ENCODE data around the gene SLC27A4.

SLC27A4 gene

DNA sequence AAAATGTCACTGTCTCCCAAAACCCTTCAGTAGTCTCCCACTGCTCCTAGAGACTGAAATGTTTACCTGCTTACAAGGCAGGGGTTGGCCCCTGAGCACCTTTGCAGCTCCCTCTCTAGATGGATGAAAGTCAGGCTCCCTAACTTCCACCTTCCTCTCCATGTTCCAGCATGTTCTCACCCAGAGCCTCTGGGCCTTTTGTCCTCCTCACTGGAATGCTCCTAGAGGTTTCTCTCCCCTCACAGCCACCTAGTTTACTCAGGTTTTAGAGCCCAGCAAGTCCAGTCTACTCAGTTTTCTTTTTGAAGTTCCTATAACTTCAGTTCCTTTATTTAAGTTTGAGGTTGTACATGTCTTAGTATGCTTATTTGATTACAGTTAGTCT lies 30.0 kb downstream of the SLC27A4 start:
- TF ChIP-seq, protein P1, sequence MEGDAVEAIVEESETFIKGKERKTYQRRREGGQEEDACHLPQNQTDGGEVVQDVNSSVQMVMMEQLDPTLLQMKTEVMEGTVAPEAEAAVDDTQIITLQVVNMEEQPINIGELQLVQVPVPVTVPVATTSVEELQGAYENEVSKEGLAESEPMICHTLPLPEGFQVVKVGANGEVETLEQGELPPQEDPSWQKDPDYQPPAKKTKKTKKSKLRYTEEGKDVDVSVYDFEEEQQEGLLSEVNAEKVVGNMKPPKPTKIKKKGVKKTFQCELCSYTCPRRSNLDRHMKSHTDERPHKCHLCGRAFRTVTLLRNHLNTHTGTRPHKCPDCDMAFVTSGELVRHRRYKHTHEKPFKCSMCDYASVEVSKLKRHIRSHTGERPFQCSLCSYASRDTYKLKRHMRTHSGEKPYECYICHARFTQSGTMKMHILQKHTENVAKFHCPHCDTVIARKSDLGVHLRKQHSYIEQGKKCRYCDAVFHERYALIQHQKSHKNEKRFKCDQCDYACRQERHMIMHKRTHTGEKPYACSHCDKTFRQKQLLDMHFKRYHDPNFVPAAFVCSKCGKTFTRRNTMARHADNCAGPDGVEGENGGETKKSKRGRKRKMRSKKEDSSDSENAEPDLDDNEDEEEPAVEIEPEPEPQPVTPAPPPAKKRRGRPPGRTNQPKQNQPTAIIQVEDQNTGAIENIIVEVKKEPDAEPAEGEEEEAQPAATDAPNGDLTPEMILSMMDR (conservative IDR thresholded peaks at IDR 0.05): no peak
- peak overlapping the region; percentile 86 for H3K27ac ChIP-seq

DNA sequence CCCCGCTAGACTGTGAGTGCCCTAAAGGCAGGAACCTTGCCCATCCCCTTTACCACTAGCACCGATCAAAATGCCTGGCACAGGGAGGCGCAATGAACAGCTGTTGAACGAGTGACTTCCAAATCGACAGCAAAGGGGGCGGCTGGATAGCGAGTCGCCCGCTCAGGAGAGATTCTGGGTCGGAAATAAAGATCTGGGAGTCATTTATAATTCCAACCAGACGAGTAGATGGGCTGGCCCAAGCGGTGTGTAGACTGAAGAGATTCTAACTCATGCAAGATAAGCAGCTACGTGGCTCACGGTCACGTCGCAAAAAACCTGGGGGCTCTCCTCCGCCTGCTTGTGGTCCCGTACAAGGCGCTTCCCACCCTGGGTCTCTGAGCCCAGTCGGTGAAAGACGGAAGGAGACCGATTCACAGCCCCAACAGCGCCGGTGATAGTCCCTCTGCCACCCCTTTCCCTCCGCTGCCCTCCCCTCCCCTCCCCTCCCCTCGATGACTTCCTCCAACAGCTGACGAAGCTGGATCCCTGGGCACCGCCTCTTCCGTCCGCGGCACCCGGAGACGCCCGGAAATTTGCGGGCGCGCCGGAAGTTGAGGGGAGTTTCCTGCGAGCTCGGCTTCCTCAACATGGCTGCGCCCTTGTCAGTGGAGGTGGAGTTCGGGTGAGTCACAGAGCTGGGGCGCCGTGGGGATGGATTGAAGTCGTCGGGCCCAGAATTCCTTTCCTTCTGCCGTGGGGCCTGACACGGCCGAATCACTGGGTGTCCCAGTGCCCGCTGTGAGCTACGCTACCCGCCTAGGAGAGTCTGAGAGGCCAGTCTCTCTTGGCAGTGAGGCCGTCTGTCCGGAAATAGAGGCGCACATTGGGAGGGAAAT lies 30.7 kb downstream of the SLC27A4 start, which contains the start of gene URM1:
URM1 (plus strand) TSS at position 623 of the 878 bp plus-strand sequence; CDS start at position 630, 7 bp downstream.
- peak within 1 kb of the TSS; percentile 86 for H3K27ac ChIP-seq
- TF ChIP-seq, protein P1 (conservative IDR thresholded peaks at IDR 0.05): no peak

DNA sequence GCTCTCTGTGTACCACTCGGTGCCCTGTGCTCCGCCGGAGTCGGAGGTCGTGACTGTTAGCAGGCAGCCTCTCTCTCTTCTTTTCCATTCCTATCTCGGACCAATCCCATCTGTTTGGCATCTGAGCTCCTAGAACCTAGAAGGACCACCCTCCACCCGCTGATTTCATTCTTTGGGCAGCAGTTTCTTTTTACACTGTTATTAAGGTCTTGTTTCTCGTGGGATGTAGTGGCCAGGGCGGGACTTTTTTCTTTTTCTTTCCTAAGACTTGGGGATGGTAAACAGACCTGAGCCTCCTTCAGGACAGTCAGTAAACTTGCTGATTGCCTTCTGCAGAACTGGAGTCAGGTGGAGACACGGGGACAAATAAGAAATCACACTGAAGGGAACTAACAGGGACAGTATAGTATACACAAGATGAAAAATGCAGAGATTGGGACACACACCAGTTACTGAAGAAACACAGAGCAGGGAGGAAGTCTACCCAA lies 31.3 kb downstream of the SLC27A4 start:
- TF ChIP-seq, protein P1 (conservative IDR thresholded peaks at IDR 0.05): no peak
- H3K27ac ChIP-seq: peak overlapping the region; percentile 86

DNA sequence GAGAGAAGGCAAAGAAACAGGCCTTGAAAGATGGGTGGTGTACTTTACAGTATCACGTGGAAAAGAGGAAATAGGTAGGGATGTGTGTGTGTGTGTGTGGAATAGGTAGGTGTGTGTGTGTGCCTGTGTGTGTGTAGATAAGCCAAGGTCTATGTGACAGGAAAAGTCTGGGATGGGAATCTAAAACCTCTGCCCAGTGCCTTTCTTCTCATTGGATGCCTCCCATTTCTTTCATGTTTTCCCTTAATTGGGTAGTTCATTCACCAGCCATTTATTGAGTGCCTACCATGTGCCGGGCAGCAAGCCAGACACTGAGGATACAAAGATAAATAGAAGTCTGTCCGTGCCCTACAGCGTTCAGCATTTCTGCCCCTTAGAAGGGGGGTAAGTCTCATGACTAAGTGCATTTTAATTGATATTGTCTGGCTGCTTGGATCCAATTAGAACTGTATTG lies 31.9 kb downstream of the SLC27A4 start:
- peak overlapping the region; percentile 86 for H3K27ac ChIP-seq
- TF ChIP-seq, protein P1 (conservative IDR thresholded peaks at IDR 0.05): no peak

DNA sequence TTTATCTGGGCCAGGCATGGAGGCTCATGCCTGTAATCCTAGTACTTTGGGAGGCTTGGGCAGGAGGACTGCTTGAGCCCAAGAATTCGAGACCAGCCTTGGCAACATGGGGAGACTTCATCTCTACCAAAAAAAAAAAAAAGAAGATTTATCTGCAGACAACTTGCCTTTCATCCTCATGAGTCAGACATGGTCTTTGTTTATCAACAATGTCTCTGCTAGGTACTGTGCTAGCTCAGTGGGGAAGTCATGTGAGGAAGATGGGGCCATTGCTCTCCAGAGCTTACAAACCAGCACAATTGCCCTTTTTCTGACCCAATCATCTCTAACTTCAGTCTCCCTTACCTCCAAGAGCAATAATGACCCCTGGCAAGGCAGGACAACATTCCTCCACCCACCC lies 32.5 kb downstream of the SLC27A4 start:
- no peak overlapping the region for H3K27ac ChIP-seq
- TF ChIP-seq, protein P1 (conservative IDR thresholded peaks at IDR 0.05): no peak

DNA sequence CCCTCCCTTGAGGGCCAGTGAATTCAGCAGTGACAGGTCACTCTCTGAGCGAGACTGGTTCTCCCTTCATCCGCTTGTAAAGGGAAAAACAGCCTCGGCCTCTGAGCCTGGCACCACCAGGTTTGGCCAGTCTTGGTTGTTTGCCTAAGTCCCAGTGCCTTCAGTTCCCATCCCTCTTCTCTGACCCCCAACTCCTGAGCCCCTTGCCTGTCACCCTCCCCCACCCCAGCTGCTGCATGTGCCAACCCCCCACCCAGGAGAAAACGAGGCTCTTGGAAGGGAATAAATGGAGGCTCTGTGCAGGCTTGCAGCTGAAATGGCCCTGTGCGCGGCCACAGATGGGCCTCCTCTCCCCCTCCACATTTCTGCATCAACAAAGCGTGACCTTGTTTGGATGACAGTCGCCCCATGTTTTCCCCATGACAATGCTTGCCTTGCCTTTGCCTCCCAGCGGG lies 33.9 kb downstream of the SLC27A4 start:
- TF ChIP-seq, protein P1 (conservative IDR thresholded peaks at IDR 0.05): no peak

DNA sequence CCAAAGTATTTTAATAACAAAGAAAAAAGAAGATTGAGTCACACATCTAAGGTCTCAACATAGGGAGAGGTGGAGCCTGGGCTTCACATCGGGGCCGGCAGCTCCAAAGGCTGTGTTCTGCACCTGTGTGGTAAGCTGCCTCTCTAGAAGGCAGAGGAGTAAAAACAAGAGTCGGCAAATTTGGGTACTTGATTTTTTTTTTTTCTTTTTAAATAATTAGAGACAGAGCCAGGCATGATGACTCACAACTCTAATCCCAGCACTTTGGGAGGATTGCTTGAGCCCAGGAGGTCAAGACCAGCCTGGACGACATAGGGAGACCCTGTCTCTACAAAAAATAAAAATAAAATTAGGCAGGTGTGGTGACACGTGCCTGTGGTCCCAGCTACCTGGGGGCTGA lies 35.5 kb downstream of the SLC27A4 start:
- TF ChIP-seq, protein P1 (conservative IDR thresholded peaks at IDR 0.05): no peak
- no peak overlapping the region for H3K27ac ChIP-seq

More for the DNA sequence above, 33.9 kb downstream of the SLC27A4 start:
- no peak overlapping the region for H3K27ac ChIP-seq
